ENCODE results near the gene PCYT1B. TPM values are rescaled to one million over a fixed set of nuclear protein-coding genes. Genes with fewer than 3 reads are reported as not detected.

Gene PCYT1B
- total and polyA plus RNA-seq, 11 donors: 0.07 to 0.27 (median 0.11) TPM; not detected in 6

DNA sequence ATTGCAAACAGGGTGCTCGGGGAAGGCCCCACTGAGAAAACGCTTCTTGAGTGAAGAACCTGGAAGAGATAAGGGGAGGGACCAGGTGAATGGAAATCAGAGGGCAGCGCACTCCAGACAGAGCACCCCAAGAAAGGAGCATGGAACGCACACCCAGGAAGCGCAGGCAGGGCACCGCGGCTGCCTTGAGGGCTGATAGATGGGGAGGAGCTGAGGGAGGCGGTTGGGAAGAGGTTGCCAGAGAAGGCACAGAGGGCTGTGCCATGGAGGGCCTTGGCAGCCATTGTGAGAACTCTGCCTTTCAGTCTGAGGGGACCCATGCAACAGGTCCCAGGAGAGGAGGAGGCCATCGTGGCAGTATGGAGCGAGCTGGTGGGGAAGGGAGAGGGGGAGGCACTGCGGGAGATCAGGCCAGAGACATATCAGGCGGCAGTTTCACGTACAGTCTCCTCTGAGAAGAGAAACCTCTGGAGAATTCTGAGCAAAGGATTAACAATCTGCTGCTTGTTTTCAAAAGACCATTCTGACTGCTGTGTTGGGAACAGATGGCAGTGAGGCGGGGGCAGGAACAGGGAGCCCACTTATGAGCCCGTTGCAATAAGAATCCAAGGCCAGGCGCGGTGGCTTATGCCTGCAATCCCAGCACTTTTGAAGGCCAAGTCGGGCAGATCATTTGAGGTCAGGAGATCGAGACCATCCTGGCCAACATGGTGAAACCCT, 83.7 kb downstream of the PCYT1B start:
- 80 to 89% (median 85%) methylated on average over 19 of the region's 19 CpGs for WGBS, 4 donors
- intact Hi-C loops (cut with DNase I): loop anchor here in 1 of 10 donors (10.0 kb wide), 1 partner anchor 169 kb away; no protein-coding TSS in a partner anchor

GRCh38 chrX:24561121-24561520, 86.0 kb downstream of the PCYT1B start:
- intact Hi-C loops (cut with DNase I): loop anchor here in 1 of 10 donors (10.0 kb wide), 1 partner anchor 166 kb away; no protein-coding TSS in a partner anchor
- ATAC-seq (no peak), DNase-seq (no peak)
- Histone ChIP-seq H3K9me3 (no peaks in the 10 kb centered on the region), H3K27me3 (no peaks in the 10 kb centered on the region), H3K4me3 (no peak overlapping the region), H3K27ac (no peak overlapping the region), H3K36me3 (no peaks in the 10 kb centered on the region), H3K4me1 (no peaks in the 10 kb centered on the region)
- peak in 8 of 12 donors; percentile 5 to 32 (median 20) for TF ChIP-seq CTCF (IDR thresholded peaks at IDR 0.05)
- TF ChIP-seq POLR2A (IDR thresholded peaks at IDR 0.05): no peak
- 55 to 75% (median 65%) methylated on average over 5 of the region's 5 CpGs for WGBS, 4 donors

More for the DNA sequence above, 83.7 kb downstream of the PCYT1B start:
- Histone ChIP-seq H3K4me3 (no peak overlapping the region), H3K27me3 (no peaks in the 10 kb centered on the region), H3K9me3 (no peaks in the 10 kb centered on the region), H3K36me3 (no peaks in the 10 kb centered on the region), H3K27ac (no peak overlapping the region), H3K4me1 (no peaks in the 10 kb centered on the region)
- ATAC-seq: no peak
- TF ChIP-seq CTCF (IDR thresholded peaks at IDR 0.05): no peak
- no peak for TF ChIP-seq POLR2A (IDR thresholded peaks at IDR 0.05)
- DNase-seq: no peak

DNA sequence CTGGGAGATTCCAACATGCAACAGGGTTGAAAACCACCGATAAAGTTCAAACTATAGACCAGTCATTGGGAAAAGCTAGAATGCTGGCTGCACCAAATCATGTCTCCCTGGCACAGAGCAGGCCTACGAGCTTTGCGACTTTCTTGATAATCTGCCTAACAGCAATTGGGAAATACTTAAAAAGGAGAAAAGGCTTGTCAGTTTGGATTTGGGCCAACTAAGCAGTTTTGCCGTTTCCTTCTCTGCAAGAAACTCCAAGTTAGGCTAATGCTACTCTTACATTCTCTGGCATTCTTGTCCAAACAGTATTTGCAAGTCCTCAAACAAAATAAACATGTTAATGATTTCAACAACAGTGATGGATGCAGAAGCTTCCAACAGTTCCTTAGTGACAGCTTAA, 94.1 kb downstream of the PCYT1B start:
- ATAC-seq (no peak), DNase-seq (no peak)
- no peak overlapping the region for H3K4me3 ChIP-seq
- H3K27me3 ChIP-seq: peaks cover 0 to 6% (median 0%) of the 10 kb centered on the region in 9 donors
- TF ChIP-seq CTCF (IDR thresholded peaks at IDR 0.05) (no peak), POLR2A (IDR thresholded peaks at IDR 0.05) (no peak)
- peaks cover 0 to 2% (median 0%) of the 10 kb centered on the region in 12 donors for H3K4me1 ChIP-seq
- H3K9me3 ChIP-seq: no peaks in the 10 kb centered on the region
- no peaks in the 10 kb centered on the region for H3K36me3 ChIP-seq
- H3K27ac ChIP-seq: no peak overlapping the region
- intact Hi-C loops (cut with DNase I): no loop called here
- 50 to 64% (median 53%) methylated on average over 4 of the region's 4 CpGs for WGBS, 4 donors

DNA sequence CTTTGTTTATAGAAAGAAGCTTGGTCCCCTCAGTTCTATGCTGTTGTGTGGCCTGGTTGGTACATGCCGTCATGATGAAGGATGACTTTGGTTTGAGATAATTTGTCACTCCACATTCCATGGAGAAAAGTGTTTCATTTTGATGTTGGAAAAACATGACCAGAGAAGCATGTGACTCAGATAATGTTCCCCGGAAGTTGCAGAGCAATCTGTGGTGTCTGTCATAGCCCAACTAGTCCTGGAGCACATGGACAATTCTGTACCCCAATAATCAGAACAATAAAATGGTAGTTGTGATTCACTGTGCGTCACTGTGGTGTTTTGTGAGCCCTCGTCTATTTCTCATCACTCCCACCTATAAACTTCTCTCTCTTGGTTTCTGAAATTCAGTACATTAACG, 97.0 kb downstream of the PCYT1B start:
- no peak overlapping the region for H3K27ac ChIP-seq
- no peak for ATAC-seq
- H3K9me3 ChIP-seq: no peaks in the 10 kb centered on the region
- no peak overlapping the region for H3K4me3 ChIP-seq
- H3K4me1 ChIP-seq: peaks cover 0 to 2% (median 0%) of the 10 kb centered on the region in 12 donors
- peaks cover 0 to 6% (median 0%) of the 10 kb centered on the region in 9 donors for H3K27me3 ChIP-seq
- TF ChIP-seq POLR2A (IDR thresholded peaks at IDR 0.05) (no peak), CTCF (IDR thresholded peaks at IDR 0.05) (no peak)
- 70 to 91% (median 89%) methylated on average over 5 of the region's 5 CpGs for WGBS, 4 donors
- H3K36me3 ChIP-seq: no peaks in the 10 kb centered on the region
- DNase-seq: no peak
- intact Hi-C loops (cut with DNase I): no loop called here

Measured in heart left ventricle (tissue), 16 donors.